Panc1 (cell line): Measurements from ENCODE around the gene KRT86. TPM values are rescaled to one million over a fixed set of nuclear protein-coding genes. Genes with fewer than 3 reads are reported as not detected.
A peak's percentile ranks its signal among the peaks of the same experiment; 100 is the strongest.
"Not testable (repeated sequence)": the region's sequence is repeated elsewhere in the genome, so short reads cannot be mapped to it uniquely, and the experiment has no call there.

Source experiments
- ATAC-seq: fragments of 200-7000 bp; cut with Tn5 transposase; 2 replicates; pipeline ENCODE4 v1.9.1; 2020; ENCODE audit warnings: mild to moderate bottlenecking, moderate library complexity
- BruUV-seq: library from RNA; stranded (reverse); fragments of 400-500 nt; replicated peaks from 2 replicates; lab custom pipeline; 2021; lab: Mats Ljungman, UMichigan
- CTCF ChIA-PET: fragments of 300-600 bp; sonication (Branson Sonifier 250); formaldehyde crosslinking; loops from one replicate; lab custom pipeline; 2022; ENCODE audit warnings: antibody characterized with exemption; lab: Charles Lee
- POLR2A ChIA-PET: fragments of 300-600 bp; sonication (Branson Sonifier 250); formaldehyde crosslinking; loops from one replicate; lab custom pipeline; 2022; ENCODE audit warnings: antibody characterized with exemption; lab: Charles Lee
- DNase-seq: peaks from one replicate; pipeline ENCODE4 v3.0.0-alpha.2; 2010; ENCODE audit warnings: low read depth, low spot score
- H3K27ac ChIP-seq: 2 replicates; pipeline ENCODE4 v1.5.1; 2011; ENCODE audit warnings: mild to moderate bottlenecking, low read length, inconsistent platforms
- H3K27me3 ChIP-seq: fragments of 200-500 bp; sonication (Bioruptor generic); 2 replicates; pipeline ENCODE4 v1.6.0; 2014; ENCODE audit warnings: low read length, inconsistent platforms; ENCODE audit not compliant: control insufficient read depth, insufficient read depth
- H3K36me3 ChIP-seq: fragments of 200-500 bp; sonication (Bioruptor generic); 2 replicates; pipeline ENCODE4 v1.5.1; 2014; ENCODE audit warnings: inconsistent platforms, mild to moderate bottlenecking, low read length, moderate library complexity; ENCODE audit not compliant: control insufficient read depth, insufficient read depth
- H3K4me1 ChIP-seq: 2 replicates; pipeline ENCODE4 v1.5.1; 2011; ENCODE audit warnings: inconsistent platforms, mild to moderate bottlenecking, low read length, moderate library complexity; ENCODE audit not compliant: control insufficient read depth, insufficient read depth
- H3K4me3 ChIP-seq, 2 experiments: 2 replicates each; pipeline ENCODE4 v1.5.1; 2011 to 2012; ENCODE audit warnings: low read depth in 2 of 2, low read length in 2 of 2, mild to moderate bottlenecking in 2 of 2, inconsistent platforms in 1 of 2, moderate library complexity in 1 of 2
- H3K9me3 ChIP-seq: fragments of 200-500 bp; sonication (Bioruptor generic); 2 replicates; pipeline ENCODE4 v1.5.1; 2014; ENCODE audit warnings: low read depth, mild to moderate bottlenecking, inconsistent platforms, low read length, moderate library complexity; ENCODE audit not compliant: control insufficient read depth, insufficient read depth
- POLR2AphosphoS5 ChIP-seq: IDR thresholded peaks from 2 replicates; pipeline ENCODE4 v1.6.1; 2012; ENCODE audit warnings: mild to moderate bottlenecking, low read depth, low read length, moderate library complexity
- SIN3A ChIP-seq: IDR thresholded peaks from 2 replicates; pipeline ENCODE4 v1.6.1; 2012; ENCODE audit warnings: low read depth, mild to moderate bottlenecking, low read length, moderate library complexity, borderline replicate concordance; ENCODE audit not compliant: insufficient read depth
- TCF7L2 ChIP-seq: IDR thresholded peaks from 2 replicates; pipeline ENCODE4 v1.6.1; 2011; ENCODE audit warnings: mild to moderate bottlenecking, low read depth, low read length, inconsistent platforms
- in situ Hi-C: cut with HindIII; loops from 2 replicates; pipeline ENCODE4 v1.10.0; 2016; ENCODE audit warnings: low sequenced_read_pairs, low pct_unique_long_range_greater_than_20kb
- intact Hi-C: fragments of 100-400 bp; cut with micrococcal nuclease; formaldehyde crosslinking; loops from one replicate; pipeline ENCODE4 v1.10.0; 2022; ENCODE audit not compliant: unreplicated experiment
- total RNA-seq: library from RNA; stranded (reverse); gene quantifications from one replicate; pipeline ENCODE4 v1.2.1, GENCODE V29; 2021; ENCODE audit not compliant: unreplicated experiment
- TF ChIP-seq, protein P1 (sequence below): fragments of 450-650 bp; IDR thresholded peaks from 2 replicates; pipeline ENCODE4 v1.5.1; 2017; ENCODE audit warnings: mild to moderate bottlenecking
- TF ChIP-seq, protein P2 (sequence below), 2 experiments: IDR thresholded peaks; 2 replicates each; pipeline ENCODE4 v1.6.1; 2011 to 2012; ENCODE audit warnings: low read depth in 2 of 2, control low read depth in 1 of 2, low read length in 1 of 2, mild to moderate bottlenecking in 1 of 2, moderate library complexity in 1 of 2; ENCODE audit not compliant: insufficient read depth in 1 of 2

The KRT86 gene
- total RNA-seq, 1 experiment from 2014 or later: 1.1 TPM

DNA sequence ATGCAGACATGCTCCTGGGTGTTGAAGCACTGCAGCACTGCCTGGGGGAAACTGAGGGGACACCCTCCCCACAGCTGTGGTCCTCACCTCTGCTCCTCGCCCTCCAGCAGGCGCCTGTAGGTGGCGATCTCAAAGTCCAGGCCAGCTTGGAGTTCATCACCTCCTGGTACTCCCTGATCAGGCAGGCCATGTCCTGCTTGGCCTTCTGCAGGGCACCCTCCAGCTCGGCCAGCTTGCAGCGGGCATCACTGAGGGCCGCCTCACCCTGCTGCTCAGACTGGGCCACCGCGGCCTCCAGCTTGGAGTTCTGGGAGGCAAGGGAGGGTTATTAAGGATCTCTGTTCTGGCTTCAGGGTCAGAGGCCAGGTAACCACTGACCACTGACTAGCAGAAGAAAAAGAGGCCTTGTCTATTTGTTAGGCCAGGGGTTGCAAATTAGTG, 22.2 kb upstream of the KRT86 start:
- CTCF ChIA-PET: interaction anchor here (1.7 kb wide), 1 partner anchor 14 kb away, joined by 4 read pairs; no protein-coding TSS in a partner anchor
- in situ Hi-C loops, H3K4me3 ChIP-seq, BruUV-seq, H3K27me3 ChIP-seq, H3K9me3 ChIP-seq, ATAC-seq, DNase-seq, H3K36me3 ChIP-seq, intact Hi-C loops, POLR2A ChIA-PET: not testable (repeated sequence)
- H3K27ac ChIP-seq: peak overlapping the region; percentile 49; the same call in 1 of the 2 replicates
- H3K4me1 ChIP-seq: peaks cover 27% of the 10 kb centered on the region
- TF ChIP-seq, protein P1, sequence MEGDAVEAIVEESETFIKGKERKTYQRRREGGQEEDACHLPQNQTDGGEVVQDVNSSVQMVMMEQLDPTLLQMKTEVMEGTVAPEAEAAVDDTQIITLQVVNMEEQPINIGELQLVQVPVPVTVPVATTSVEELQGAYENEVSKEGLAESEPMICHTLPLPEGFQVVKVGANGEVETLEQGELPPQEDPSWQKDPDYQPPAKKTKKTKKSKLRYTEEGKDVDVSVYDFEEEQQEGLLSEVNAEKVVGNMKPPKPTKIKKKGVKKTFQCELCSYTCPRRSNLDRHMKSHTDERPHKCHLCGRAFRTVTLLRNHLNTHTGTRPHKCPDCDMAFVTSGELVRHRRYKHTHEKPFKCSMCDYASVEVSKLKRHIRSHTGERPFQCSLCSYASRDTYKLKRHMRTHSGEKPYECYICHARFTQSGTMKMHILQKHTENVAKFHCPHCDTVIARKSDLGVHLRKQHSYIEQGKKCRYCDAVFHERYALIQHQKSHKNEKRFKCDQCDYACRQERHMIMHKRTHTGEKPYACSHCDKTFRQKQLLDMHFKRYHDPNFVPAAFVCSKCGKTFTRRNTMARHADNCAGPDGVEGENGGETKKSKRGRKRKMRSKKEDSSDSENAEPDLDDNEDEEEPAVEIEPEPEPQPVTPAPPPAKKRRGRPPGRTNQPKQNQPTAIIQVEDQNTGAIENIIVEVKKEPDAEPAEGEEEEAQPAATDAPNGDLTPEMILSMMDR: peak; percentile 73; the same call in 1 of the 2 replicates

DNA sequence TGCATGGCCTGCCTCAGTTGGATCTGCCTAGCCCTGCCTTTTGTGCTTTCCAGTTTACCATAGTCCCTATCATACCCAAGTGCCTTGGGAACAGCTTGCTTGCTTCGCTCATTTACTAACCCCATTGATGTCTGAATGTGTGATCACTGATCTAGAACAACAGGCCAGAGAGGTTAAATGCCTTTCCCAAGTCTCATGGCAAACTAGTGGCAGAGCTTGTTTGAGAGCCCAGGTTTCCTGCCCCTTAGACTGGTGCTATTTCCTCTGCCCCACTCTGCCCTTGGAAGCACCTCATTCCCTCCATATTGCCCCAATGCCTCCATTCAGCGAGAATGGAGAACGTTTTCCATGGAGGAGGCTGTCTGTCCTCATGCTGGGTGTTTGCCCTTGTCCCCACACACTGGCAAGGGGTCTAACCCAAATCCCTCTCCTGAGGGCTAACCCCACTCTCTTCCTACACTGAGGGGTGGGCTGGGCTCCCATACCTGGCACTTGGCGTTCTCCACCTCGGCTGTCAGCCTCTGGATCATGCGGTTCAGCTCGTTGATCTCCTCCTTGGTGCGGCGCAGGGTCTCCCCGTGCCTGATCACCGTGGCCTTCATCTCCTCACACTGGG, 21.6 kb upstream of the KRT86 start:
- peaks cover 21% of the 10 kb centered on the region for H3K4me1 ChIP-seq
- no peaks in the 10 kb centered on the region for H3K36me3 ChIP-seq
- ATAC-seq (no peak), DNase-seq (no peak)
- ChIA-PET POLR2A (no interaction called here), CTCF (interaction anchor here (1.7 kb wide), 1 partner anchor 15 kb away, joined by 4 read pairs; no protein-coding TSS in a partner anchor)
- H3K27ac ChIP-seq: peak overlapping the region; percentile 57; the same call in 1 of the 2 replicates
- intact Hi-C loops: no loop called here
- no peaks in the 10 kb centered on the region for H3K27me3 ChIP-seq
- H3K9me3 ChIP-seq: no peaks in the 10 kb centered on the region
- BruUV-seq: no TSS peak
- H3K4me3 ChIP-seq: no peak overlapping the region
- in situ Hi-C loops: no loop called here
- TF ChIP-seq SIN3A (no peak), POLR2AphosphoS5 (no peak), TCF7L2 (no peak)
- TF ChIP-seq, protein P2, sequence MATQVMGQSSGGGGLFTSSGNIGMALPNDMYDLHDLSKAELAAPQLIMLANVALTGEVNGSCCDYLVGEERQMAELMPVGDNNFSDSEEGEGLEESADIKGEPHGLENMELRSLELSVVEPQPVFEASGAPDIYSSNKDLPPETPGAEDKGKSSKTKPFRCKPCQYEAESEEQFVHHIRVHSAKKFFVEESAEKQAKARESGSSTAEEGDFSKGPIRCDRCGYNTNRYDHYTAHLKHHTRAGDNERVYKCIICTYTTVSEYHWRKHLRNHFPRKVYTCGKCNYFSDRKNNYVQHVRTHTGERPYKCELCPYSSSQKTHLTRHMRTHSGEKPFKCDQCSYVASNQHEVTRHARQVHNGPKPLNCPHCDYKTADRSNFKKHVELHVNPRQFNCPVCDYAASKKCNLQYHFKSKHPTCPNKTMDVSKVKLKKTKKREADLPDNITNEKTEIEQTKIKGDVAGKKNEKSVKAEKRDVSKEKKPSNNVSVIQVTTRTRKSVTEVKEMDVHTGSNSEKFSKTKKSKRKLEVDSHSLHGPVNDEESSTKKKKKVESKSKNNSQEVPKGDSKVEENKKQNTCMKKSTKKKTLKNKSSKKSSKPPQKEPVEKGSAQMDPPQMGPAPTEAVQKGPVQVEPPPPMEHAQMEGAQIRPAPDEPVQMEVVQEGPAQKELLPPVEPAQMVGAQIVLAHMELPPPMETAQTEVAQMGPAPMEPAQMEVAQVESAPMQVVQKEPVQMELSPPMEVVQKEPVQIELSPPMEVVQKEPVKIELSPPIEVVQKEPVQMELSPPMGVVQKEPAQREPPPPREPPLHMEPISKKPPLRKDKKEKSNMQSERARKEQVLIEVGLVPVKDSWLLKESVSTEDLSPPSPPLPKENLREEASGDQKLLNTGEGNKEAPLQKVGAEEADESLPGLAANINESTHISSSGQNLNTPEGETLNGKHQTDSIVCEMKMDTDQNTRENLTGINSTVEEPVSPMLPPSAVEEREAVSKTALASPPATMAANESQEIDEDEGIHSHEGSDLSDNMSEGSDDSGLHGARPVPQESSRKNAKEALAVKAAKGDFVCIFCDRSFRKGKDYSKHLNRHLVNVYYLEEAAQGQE (IDR thresholded peaks at IDR 0.05; ENCODE audit: insufficient read depth in 1 of 2, low read depth in 2 of 2, low read length in 1 of 2): no peak
- TF ChIP-seq, protein P1: no peak
